ENCODE data around the gene DAB1.

The DAB1 gene

DNA sequence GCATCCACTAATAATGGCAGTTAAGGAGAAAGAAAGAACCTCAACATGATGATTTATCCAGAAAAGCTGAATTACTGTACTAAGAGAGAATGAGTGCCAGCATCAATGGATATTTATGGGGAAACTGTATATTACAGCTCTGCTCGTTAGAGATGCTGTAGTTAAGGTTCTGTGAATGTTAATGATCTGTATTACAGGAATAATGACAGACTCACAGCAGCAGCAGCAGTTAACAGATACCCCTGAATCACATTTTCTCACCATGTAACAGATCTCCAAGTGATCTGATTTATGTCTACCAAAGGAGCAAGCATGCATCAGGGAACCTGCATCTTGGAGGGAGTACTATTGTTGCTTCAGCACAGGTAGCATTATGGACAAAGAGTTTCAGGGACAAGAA, 377.4 kb downstream of the DAB1 start:
- TF ChIP-seq CTCF (IDR thresholded peaks at IDR 0.05; ENCODE audit: low read depth, low read length, missing control alignments) = no peak
- DNase-seq (ENCODE audit: extremely low read depth, low read depth) = no peak

GRCh38 chr1:57041901-57042300, 382.0 kb downstream of the DAB1 start:
- no peak for DNase-seq (ENCODE audit: extremely low read depth, low read depth)
- no peak for TF ChIP-seq CTCF (IDR thresholded peaks at IDR 0.05; ENCODE audit: low read depth, low read length, missing control alignments)
- H3K4me3 ChIP-seq (replicated peaks; ENCODE audit: low read depth, low read length) = no peak overlapping the region

More for the DNA sequence above, 377.4 kb downstream of the DAB1 start:
- no peak overlapping the region for H3K4me3 ChIP-seq (replicated peaks; ENCODE audit: low read depth, low read length)

DNA sequence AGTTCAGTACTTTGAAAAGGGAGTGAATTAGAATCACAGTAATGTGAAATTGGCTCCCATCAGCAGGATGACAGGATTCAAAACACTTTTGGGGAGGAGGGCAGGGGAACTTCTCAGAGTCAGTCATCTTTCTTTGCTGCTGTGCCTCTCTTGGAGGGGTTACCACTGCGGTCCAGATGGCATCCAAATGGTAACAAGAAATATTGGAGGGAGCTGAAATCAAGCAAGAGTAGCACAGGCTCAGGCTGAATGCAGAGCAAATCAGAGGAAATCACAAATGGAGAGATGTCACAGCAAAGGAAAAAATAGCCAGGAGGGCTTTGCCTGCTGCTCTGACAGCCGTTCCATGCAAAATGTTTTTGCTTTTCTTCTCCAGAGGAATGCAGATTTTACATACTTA, 383.0 kb downstream of the DAB1 start:
- TF ChIP-seq CTCF (IDR thresholded peaks at IDR 0.05; ENCODE audit: low read depth, low read length, missing control alignments) = no peak
- H3K4me3 ChIP-seq (replicated peaks; ENCODE audit: low read depth, low read length) = no peak overlapping the region
- no peak for DNase-seq (ENCODE audit: extremely low read depth, low read depth)

DNA sequence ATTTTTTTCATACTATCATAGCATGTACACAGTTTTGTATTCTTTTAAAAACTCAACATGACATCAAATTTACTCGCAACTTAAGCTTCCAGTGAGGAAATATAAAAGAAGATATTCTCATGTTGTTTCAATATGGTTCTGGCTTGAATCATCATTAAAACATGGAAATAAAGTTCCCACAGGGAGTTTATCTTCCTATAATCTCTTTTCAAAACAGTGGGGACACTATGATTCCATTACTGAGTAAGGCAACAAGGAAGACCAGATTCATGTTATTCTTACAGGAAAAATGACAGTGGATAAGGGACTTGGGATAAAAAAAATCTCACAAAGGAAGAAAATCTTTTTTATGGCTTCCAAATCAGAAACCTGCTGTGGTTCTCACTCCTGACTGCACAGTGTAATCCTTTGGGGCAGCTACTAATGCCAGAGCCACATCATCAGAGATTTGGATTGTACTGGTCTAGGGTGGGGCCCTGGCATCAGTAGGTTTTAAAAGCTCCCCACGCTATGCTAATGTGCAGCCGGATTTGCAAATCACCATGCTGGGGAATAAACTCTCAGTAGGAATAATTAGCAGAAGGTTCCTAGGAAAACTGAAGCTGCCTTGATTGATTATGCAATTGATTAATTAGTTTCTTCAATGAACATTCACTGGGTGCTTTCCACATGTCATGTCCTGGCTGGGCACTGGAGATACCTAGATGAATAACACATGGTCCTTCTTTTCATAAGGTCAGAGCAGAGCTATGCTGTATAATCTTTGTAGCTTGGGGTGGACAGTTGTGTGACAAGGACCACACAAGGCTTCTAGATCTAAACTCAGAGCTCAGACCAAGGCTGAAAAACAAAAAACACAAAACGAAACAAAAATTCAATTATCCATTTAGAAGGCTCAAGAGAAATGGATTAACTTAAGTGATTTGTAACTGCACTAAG, 386.9 kb downstream of the DAB1 start:
- no peak for TF ChIP-seq CTCF (IDR thresholded peaks at IDR 0.05; ENCODE audit: low read depth, low read length, missing control alignments)
- no peak for DNase-seq (ENCODE audit: extremely low read depth, low read depth)
- H3K4me3 ChIP-seq (replicated peaks; ENCODE audit: low read depth, low read length) = no peak overlapping the region

DNA sequence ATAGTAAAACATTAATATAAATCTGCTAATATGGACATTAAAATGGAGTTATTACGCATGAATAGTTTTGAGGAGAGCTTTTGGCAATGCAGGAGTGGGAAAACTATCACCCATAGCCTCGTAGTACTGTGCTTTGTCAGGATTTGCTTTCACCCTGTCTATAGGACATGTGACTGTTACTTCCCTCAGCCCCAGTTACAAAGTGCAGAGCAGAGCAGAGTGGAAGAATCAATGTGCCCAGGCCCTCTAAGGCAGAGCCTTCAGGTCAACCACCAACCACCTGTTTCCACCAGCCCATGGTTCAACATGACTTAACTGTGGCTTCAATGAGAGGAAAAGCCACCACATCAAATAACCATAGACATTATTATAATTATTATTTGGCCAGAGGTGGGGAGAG, 389.1 kb downstream of the DAB1 start:
- H3K4me3 ChIP-seq (replicated peaks; ENCODE audit: low read depth, low read length) = no peak overlapping the region
- no peak for TF ChIP-seq CTCF (IDR thresholded peaks at IDR 0.05; ENCODE audit: low read depth, low read length, missing control alignments)
- no peak for DNase-seq (ENCODE audit: extremely low read depth, low read depth)

- TF ChIP-seq CTCF (IDR thresholded peaks at IDR 0.05; ENCODE audit: low read depth, low read length, missing control alignments) = no peak
- no peak overlapping the region for H3K4me3 ChIP-seq (replicated peaks; ENCODE audit: low read depth, low read length)
- no peak for DNase-seq (ENCODE audit: extremely low read depth, low read depth)
Measured at GRCh38 chr1:57033222-57034001, 390.4 kb downstream of the DAB1 start.
